ENCODE data around the gene PCSK6. TPM values are rescaled to one million over a fixed set of nuclear protein-coding genes. Genes with fewer than 3 reads are reported as not detected.

Gene PCSK6
- total and polyA plus RNA-seq, 2 of the 8 experiments (the other 6 are each of a cell fraction or from before 2014, with no cell fraction given) = 1.9 to 4.0 TPM

DNA sequence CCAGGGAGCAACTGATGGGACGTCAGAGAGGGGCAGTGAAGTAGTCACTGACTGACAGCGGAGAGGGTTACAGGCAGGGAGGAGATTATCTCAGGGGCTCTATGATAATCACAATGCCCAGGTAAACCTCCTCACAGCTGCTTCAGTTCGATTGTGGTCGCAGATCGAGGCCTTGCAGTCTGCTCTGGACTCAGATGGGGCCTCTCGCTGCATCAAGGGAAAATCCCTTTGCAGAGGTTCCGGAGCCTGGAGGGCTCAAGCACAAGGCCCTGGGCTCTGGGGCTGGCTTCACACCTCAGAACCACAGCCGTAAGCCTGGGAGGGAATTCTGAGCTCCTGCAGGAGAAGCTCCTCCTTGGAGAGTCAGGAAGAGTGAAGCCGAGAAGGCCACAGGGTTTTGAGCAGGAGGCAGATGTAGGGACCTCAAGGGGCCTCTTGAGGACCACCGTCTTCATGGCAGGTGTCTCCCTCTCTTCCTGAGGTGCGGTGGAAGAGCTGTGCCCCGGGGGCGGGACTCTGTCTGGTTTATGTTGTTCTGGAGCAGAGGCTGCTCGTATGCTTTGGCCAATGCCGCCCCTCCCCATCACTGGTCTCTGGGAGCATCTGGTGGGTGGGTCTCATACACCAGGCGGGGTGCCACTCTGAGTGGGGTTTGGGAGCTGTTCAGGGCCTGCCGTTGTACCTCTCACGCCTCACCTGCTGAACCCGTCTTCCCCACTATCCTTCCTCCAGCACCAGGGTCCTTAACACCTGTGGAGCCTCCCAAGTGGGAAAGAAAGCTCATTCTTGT is 175.0 kb downstream of the PCSK6 start:
- Histone ChIP-seq H2AFZ (ENCODE audit: low read length) (no peak overlapping the region), H2BK120ac (replicated peaks; ENCODE audit: low read depth, low read length) (no peak overlapping the region), H3K23me2 (ENCODE audit: low read depth, low read length) (no peaks in the 10 kb centered on the region), H3K18ac (ENCODE audit: extremely low read depth, low read length) (no peak overlapping the region), H4K5ac (ENCODE audit: insufficient read length, low read depth, low read length) (no peak overlapping the region), H2BK20ac (ENCODE audit: low read length) (no peak overlapping the region), H4K20me1 (replicated peaks in 1 of 2; ENCODE audit: control insufficient read depth in 1 of 2, insufficient read depth in 2 of 2, low read length in 2 of 2) (no peaks in the 10 kb centered on the region), H3K4me2 (ENCODE audit: insufficient read depth in 1 of 2, low read depth in 2 of 2, low read length in 2 of 2) (no peak overlapping the region), H3K79me2 (ENCODE audit: control insufficient read depth in 1 of 2, insufficient read depth in 2 of 2, low read length in 2 of 2) (no peaks in the 10 kb centered on the region), H3K4me1 (replicated peaks in 1 of 4; ENCODE audit: control insufficient read depth in 3 of 4, insufficient read depth in 4 of 4, low read length in 3 of 4) (peaks cover 0 to 5% (median 0%) of the 10 kb centered on the region in 4 experiments; a peak in 1 of 7 replicates), H3K9me3 (ENCODE audit: insufficient read depth in 2 of 2, low read depth in 1 of 2, low read length in 1 of 2) (no peaks in the 10 kb centered on the region), H3K79me1 (ENCODE audit: low read depth, low read length) (no peaks in the 10 kb centered on the region), H4K8ac (ENCODE audit: extremely low read depth, insufficient read depth, low read length) (no peak overlapping the region), H3K4me3 (ENCODE audit: extremely low read depth in 1 of 4, insufficient read depth in 2 of 4, low read depth in 3 of 4, low read length in 4 of 4) (no peak overlapping the region), H3K56ac (replicated peaks; ENCODE audit: insufficient read length, low read depth, low read length) (no peak overlapping the region), H2BK12ac (ENCODE audit: low read depth, low read length) (no peak overlapping the region), H3K27me3 (replicated peaks in 1 of 4; ENCODE audit: control insufficient read depth in 3 of 4, extremely low read depth in 1 of 4, insufficient read depth in 3 of 4, low read length in 3 of 4) (no peaks in the 10 kb centered on the region), H4K91ac (replicated peaks; ENCODE audit: insufficient read length, low read length) (no peak overlapping the region), H2BK5ac (ENCODE audit: low read depth, low read length) (no peak overlapping the region), H3K9ac (replicated peaks in 1 of 4; ENCODE audit: extremely low read depth in 1 of 4, low read depth in 3 of 4, low read length in 3 of 4) (no peak overlapping the region), H3K36me3 (ENCODE audit: control insufficient read depth in 2 of 4, insufficient read depth in 4 of 4, low read length in 3 of 4) (no peaks in the 10 kb centered on the region), H2AK5ac (ENCODE audit: low read depth, low read length) (no peak overlapping the region), H3K27ac (ENCODE audit: low read depth, low read length) (no peak overlapping the region), H3K23ac (ENCODE audit: insufficient read length) (no peak overlapping the region), H3K14ac (ENCODE audit: insufficient read length) (no peak overlapping the region), H3K4ac (replicated peaks; ENCODE audit: insufficient read length, low read depth, low read length) (no peak overlapping the region), H2BK15ac (ENCODE audit: low read length) (no peak overlapping the region)
- ChIA-PET POLR2A (ENCODE audit: partially characterized antibody) (no interaction called here), CTCF (ENCODE audit: partially characterized antibody) (interaction anchor here (0.7 to 8.6 kb wide), 8 partner anchors 9 to 327 kb away, joined by 3 to 94 read pairs (median 6); no protein-coding TSS in a partner anchor)
- TF ChIP-seq, protein P1, sequence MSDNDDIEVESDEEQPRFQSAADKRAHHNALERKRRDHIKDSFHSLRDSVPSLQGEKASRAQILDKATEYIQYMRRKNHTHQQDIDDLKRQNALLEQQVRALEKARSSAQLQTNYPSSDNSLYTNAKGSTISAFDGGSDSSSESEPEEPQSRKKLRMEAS (IDR thresholded peaks at IDR 0.05) = no peak
- TF ChIP-seq SRF (IDR thresholded peaks at IDR 0.05; ENCODE audit: low read depth, low read length) (no peak), RFX5 (IDR thresholded peaks at IDR 0.05; ENCODE audit: borderline replicate concordance, low read depth, low read length) (no peak)
- TF ChIP-seq, protein P2, sequence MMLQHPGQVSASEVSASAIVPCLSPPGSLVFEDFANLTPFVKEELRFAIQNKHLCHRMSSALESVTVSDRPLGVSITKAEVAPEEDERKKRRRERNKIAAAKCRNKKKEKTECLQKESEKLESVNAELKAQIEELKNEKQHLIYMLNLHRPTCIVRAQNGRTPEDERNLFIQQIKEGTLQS (IDR thresholded peaks at IDR 0.05; ENCODE audit: insufficient read depth, low read depth, low read length) = no peak
- TF ChIP-seq, protein P3, sequence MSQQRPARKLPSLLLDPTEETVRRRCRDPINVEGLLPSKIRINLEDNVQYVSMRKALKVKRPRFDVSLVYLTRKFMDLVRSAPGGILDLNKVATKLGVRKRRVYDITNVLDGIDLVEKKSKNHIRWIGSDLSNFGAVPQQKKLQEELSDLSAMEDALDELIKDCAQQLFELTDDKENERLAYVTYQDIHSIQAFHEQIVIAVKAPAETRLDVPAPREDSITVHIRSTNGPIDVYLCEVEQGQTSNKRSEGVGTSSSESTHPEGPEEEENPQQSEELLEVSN (IDR thresholded peaks at IDR 0.05) = 0 out of 2 replicates have a peak, but pooled peaks have one; percentile 21
- WGBS, 2 experiments (ENCODE audit: extremely low coverage in 1 of 2, insufficient coverage in 1 of 2, insufficient read length in 1 of 2, insufficient replicate concordance in 2 of 2, low coverage in 1 of 2, low lambda C conversion rate in 2 of 2, missing lambda C conversion rate in 1 of 2) = 85% methylated on average over 14 of the region's 19 CpGs; no CpG with 5 or more reads in 1 of the 2 experiments
- no peak for DNase-seq (ENCODE audit: low read depth in 1 of 2, low spot score in 2 of 2)
- FAIRE-seq = no peak

Data from H1 (cell line).